GM13977 (cell line): ENCODE results near the gene ZNF587.

Experiments used
- DNase-seq: peaks from one replicate; pipeline ENCODE4 v3.0.0; 2012; ENCODE audit warnings: low spot score
- in situ Hi-C: fragments of 300-500 bp; cut with MboI; formaldehyde crosslinking; loops from one replicate; pipeline ENCODE4 v1.12.0; 2022; ENCODE audit warnings: low sequenced_read_pairs, low pct_unique_long_range_greater_than_20kb, mixed read lengths, inconsistent platforms; ENCODE audit not compliant: unreplicated experiment
- TF ChIP-seq, protein P1 (sequence below): IDR thresholded peaks from 2 replicates; pipeline ENCODE4 v1.5.1; 2012; ENCODE audit warnings: mild to moderate bottlenecking, control low read depth; ENCODE audit not compliant: insufficient read depth; ENCODE audit errors: extremely low read depth, missing control alignments

The ZNF587 gene

DNA sequence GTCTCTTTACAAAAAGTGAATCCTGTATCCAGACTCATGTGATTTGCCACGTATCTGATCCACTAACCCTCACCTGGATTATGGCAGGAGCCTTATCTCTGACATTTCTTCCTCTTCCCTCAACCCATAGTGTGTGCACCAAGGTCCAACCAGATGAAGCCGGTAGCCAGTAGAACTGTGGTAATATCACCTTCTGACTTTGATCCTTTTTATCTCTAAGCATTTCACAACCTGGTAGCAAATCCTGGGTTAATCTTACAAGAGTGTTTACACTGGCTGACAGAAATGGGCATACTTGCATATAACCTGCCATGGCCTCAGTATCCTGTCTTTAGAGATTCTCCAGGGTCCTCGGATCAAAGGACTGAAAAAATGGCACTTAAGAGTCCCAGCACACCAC, 64.9 kb downstream of the ZNF587 start:
- DNase-seq, result no peak

More for the DNA sequence above, 64.9 kb downstream of the ZNF587 start:
- in situ Hi-C loops, result no loop called here
- TF ChIP-seq, protein P1, sequence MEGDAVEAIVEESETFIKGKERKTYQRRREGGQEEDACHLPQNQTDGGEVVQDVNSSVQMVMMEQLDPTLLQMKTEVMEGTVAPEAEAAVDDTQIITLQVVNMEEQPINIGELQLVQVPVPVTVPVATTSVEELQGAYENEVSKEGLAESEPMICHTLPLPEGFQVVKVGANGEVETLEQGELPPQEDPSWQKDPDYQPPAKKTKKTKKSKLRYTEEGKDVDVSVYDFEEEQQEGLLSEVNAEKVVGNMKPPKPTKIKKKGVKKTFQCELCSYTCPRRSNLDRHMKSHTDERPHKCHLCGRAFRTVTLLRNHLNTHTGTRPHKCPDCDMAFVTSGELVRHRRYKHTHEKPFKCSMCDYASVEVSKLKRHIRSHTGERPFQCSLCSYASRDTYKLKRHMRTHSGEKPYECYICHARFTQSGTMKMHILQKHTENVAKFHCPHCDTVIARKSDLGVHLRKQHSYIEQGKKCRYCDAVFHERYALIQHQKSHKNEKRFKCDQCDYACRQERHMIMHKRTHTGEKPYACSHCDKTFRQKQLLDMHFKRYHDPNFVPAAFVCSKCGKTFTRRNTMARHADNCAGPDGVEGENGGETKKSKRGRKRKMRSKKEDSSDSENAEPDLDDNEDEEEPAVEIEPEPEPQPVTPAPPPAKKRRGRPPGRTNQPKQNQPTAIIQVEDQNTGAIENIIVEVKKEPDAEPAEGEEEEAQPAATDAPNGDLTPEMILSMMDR, result no peak
